GM23338 (cell line): ENCODE results near the gene CYFIP2. TPM values are rescaled to one million over a fixed set of nuclear protein-coding genes. Genes with fewer than 3 reads are reported as not detected.

Experiments used
- ATAC-seq: fragments of 200-7000 bp; cut with Tn5 transposase; 3 replicates; pipeline ENCODE4 v1.9.1; 2020
- DNase-seq: peaks from one replicate; pipeline ENCODE4 v3.0.0-alpha.2; 2015; ENCODE audit warnings: low spot score
- H2AFZ ChIP-seq: fragments of 200-600 bp; sonication (generic); 2 replicates; pipeline ENCODE4 v1.8.0; 2016; ENCODE audit warnings: antibody characterized with exemption, mild to moderate bottlenecking, moderate library complexity
- H3F3A ChIP-seq: fragments of 200-600 bp; sonication (generic); replicated peaks from 2 replicates; pipeline ENCODE4 v1.8.0; 2017; ENCODE audit warnings: antibody characterized with exemption, mixed run types, low read depth
- H3K27ac ChIP-seq: fragments of 200-600 bp; sonication (generic); 2 replicates; pipeline ENCODE4 v1.6.1; 2016; ENCODE audit warnings: low read depth
- H3K27me3 ChIP-seq: fragments of 200-600 bp; sonication (generic); 2 replicates; pipeline ENCODE4 v1.8.0; 2016; ENCODE audit warnings: mild to moderate bottlenecking, mixed run types, moderate library complexity; ENCODE audit not compliant: insufficient read depth
- H3K36me3 ChIP-seq: fragments of 200-600 bp; sonication (generic); 2 replicates; pipeline ENCODE4 v1.8.0; 2016; ENCODE audit warnings: mild to moderate bottlenecking; ENCODE audit not compliant: insufficient read depth
- H3K4me1 ChIP-seq: fragments of 200-600 bp; sonication (generic); 2 replicates; pipeline ENCODE4 v1.8.0; 2016; ENCODE audit warnings: mild to moderate bottlenecking, moderate library complexity; ENCODE audit not compliant: insufficient read depth
- H3K4me2 ChIP-seq: fragments of 200-600 bp; sonication (generic); 2 replicates; pipeline ENCODE4 v1.7.1; 2017; ENCODE audit warnings: mixed run types
- H3K4me3 ChIP-seq: fragments of 200-600 bp; sonication (generic); 2 replicates; pipeline ENCODE4 v1.6.1; 2016; ENCODE audit warnings: mixed run types
- H3K79me2 ChIP-seq: fragments of 200-600 bp; sonication (generic); replicated peaks from 2 replicates; pipeline ENCODE4 v1.8.0; 2017; ENCODE audit warnings: mild to moderate bottlenecking; ENCODE audit not compliant: insufficient read depth
- H3K9me2 ChIP-seq: fragments of 200-600 bp; sonication (generic); 2 replicates; pipeline ENCODE4 v1.8.0; 2017; ENCODE audit not compliant: insufficient read depth
- H4K20me1 ChIP-seq: fragments of 200-600 bp; sonication (generic); replicated peaks from 2 replicates; pipeline ENCODE4 v1.8.0; 2017; ENCODE audit warnings: mild to moderate bottlenecking; ENCODE audit not compliant: insufficient read depth
- H3K27ac Mint-ChIP-seq: 2 replicates; pipeline ENCODE4 v1.8.0; 2020; ENCODE audit warnings: inconsistent platforms, mild to moderate bottlenecking, moderate library complexity, mixed read lengths
- H3K27me3 Mint-ChIP-seq: 3 replicates; pipeline ENCODE4 v1.8.0; 2022; ENCODE audit warnings: low read depth, mild to moderate bottlenecking, moderate library complexity, mixed read lengths, inconsistent platforms; ENCODE audit not compliant: insufficient read depth, poor library complexity
- H3K36me3 Mint-ChIP-seq: 3 replicates; pipeline ENCODE4 v1.8.0; 2021; ENCODE audit warnings: low read depth, mild to moderate bottlenecking, inconsistent platforms, moderate library complexity, mixed read lengths
- H3K4me1 Mint-ChIP-seq: 3 replicates; pipeline ENCODE4 v1.8.0; 2020; ENCODE audit warnings: mild to moderate bottlenecking, inconsistent platforms, mixed read lengths
- H3K4me3 Mint-ChIP-seq: 3 replicates; pipeline ENCODE4 v1.8.0; 2021; ENCODE audit warnings: moderate library complexity, mild to moderate bottlenecking, inconsistent platforms, mixed read lengths
- H3K9me3 Mint-ChIP-seq: 3 replicates; pipeline ENCODE4 v1.8.0; 2020; ENCODE audit warnings: moderate library complexity, mild to moderate bottlenecking, inconsistent platforms, mixed read lengths
- CTCF ChIP-seq, 2 experiments: fragments of 200-600 bp in 1 of 2; sonication (generic) in 1 of 2; conservative IDR thresholded peaks; 2 replicates each; pipeline versions ENCODE4 v1.5.1 to v1.6.1; 2016 to 2017; ENCODE audit warnings: antibody characterized with exemption in 2 of 2, low read depth in 2 of 2, mild to moderate bottlenecking in 2 of 2, moderate library complexity in 1 of 2
- STAT1 ChIP-seq: IDR thresholded peaks from one replicate; pipeline ENCODE4 v1.6.1; 2016; ENCODE audit warnings: antibody characterized with exemption; ENCODE audit not compliant: unreplicated experiment
- ZNF114 ChIP-seq: fragments of 250-450 bp; sonication (Bioruptor Pico); IDR thresholded peaks from 2 replicates; pipeline ENCODE4 v1.5.0; 2020; ENCODE audit warnings: mild to moderate bottlenecking, moderate library complexity
- polyA plus RNA-seq: library from polyadenylated mRNA; unstranded; fragments of >200 nt; fragmentation: Nextera tagmentation; extraction: Ambion mirVana; gene quantifications from 2 replicates; pipeline ENCODE4 v1.2.1, GENCODE V29; 2016
- total RNA-seq: library from RNA; depleted of rRNA; stranded (reverse); fragments of >200 nt; shearing (Covaris generic); gene quantifications from 2 replicates; pipeline ENCODE4 v1.2.3, GENCODE V29; 2014
- TF ChIP-seq, protein P1 (sequence below): fragments of 250-450 bp; sonication (Bioruptor Pico); IDR thresholded peaks from 2 replicates; pipeline ENCODE4 v1.5.0; 2020; ENCODE audit warnings: mild to moderate bottlenecking, moderate library complexity

CYFIP2 gene
- total and polyA plus RNA-seq, 2 experiments from 2014 or later: 54.1 to 98.4 TPM

DNA sequence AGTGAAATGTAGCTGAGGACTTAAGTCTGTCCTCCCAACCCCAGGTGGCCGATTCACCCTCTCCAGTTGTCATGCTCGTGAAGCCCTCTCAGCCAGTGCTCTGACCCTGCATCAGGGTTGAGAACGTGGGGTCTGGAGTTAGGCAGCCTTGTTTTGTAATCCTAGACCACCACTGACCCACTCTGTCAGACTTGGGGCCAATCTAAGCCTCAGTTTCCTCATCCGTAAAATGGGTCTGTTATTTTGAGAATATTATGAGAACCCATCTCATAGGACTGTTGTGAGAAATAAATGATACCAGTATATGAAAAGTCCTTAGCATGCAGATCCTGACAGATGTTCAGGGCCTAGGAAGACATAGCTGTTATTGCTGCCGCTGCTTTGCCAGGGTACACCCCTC is 37.1 kb downstream of the CYFIP2 start (continued):
- TF ChIP-seq, protein P1, sequence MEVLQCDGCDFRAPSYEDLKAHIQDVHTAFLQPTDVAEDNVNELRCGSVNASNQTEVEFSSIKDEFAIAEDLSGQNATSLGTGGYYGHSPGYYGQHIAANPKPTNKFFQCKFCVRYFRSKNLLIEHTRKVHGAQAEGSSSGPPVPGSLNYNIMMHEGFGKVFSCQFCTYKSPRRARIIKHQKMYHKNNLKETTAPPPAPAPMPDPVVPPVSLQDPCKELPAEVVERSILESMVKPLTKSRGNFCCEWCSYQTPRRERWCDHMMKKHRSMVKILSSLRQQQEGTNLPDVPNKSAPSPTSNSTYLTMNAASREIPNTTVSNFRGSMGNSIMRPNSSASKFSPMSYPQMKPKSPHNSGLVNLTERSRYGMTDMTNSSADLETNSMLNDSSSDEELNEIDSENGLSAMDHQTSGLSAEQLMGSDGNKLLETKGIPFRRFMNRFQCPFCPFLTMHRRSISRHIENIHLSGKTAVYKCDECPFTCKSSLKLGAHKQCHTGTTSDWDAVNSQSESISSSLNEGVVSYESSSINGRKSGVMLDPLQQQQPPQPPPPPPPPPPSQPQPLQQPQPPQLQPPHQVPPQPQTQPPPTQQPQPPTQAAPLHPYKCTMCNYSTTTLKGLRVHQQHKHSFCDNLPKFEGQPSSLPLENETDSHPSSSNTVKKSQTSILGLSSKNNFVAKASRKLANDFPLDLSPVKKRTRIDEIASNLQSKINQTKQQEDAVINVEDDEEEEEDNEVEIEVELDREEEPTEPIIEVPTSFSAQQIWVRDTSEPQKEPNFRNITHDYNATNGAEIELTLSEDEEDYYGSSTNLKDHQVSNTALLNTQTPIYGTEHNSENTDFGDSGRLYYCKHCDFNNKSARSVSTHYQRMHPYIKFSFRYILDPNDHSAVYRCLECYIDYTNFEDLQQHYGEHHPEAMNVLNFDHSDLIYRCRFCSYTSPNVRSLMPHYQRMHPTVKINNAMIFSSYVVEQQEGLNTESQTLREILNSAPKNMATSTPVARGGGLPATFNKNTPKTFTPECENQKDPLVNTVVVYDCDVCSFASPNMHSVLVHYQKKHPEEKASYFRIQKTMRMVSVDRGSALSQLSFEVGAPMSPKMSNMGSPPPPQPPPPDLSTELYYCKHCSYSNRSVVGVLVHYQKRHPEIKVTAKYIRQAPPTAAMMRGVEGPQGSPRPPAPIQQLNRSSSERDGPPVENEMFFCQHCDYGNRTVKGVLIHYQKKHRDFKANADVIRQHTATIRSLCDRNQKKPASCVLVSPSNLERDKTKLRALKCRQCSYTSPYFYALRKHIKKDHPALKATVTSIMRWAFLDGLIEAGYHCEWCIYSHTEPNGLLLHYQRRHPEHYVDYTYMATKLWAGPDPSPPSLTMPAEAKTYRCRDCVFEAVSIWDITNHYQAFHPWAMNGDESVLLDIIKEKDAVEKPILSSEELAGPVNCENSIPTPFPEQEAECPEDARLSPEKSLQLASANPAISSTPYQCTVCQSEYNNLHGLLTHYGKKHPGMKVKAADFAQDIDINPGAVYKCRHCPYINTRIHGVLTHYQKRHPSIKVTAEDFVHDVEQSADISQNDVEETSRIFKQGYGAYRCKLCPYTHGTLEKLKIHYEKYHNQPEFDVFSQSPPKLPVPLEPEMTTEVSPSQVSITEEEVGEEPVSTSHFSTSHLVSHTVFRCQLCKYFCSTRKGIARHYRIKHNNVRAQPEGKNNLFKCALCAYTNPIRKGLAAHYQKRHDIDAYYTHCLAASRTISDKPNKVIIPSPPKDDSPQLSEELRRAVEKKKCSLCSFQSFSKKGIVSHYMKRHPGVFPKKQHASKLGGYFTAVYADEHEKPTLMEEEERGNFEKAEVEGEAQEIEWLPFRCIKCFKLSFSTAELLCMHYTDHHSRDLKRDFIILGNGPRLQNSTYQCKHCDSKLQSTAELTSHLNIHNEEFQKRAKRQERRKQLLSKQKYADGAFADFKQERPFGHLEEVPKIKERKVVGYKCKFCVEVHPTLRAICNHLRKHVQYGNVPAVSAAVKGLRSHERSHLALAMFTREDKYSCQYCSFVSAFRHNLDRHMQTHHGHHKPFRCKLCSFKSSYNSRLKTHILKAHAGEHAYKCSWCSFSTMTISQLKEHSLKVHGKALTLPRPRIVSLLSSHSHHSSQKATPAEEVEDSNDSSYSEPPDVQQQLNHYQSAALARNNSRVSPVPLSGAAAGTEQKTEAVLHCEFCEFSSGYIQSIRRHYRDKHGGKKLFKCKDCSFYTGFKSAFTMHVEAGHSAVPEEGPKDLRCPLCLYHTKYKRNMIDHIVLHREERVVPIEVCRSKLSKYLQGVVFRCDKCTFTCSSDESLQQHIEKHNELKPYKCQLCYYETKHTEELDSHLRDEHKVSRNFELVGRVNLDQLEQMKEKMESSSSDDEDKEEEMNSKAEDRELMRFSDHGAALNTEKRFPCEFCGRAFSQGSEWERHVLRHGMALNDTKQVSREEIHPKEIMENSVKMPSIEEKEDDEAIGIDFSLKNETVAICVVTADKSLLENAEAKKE (CRISPR knock-in tag): no peak
- TF ChIP-seq ZNF114 (CRISPR knock-in tag): no peak
- TF ChIP-seq CTCF (conservative IDR thresholded peaks at IDR 0.05; ENCODE audit: low read depth in 2 of 2): no peak

GRCh38 chr5:157303667-157304327 is 37.9 kb downstream of the CYFIP2 start:
- ATAC-seq (peak; percentile 99), DNase-seq (peak; percentile 85)
- H2AFZ ChIP-seq: no peak overlapping the region
- no peak overlapping the region for H3K4me3 ChIP-seq
- H3K9me2 ChIP-seq: no peaks in the 10 kb centered on the region
- H3K4me3 Mint-ChIP-seq: no peak overlapping the region
- TF ChIP-seq STAT1: no peak
- TF ChIP-seq CTCF (conservative IDR thresholded peaks at IDR 0.05; ENCODE audit: low read depth in 2 of 2): peak; percentile 70 to 92
- no peaks in the 10 kb centered on the region for H3K4me1 Mint-ChIP-seq
- no peaks in the 10 kb centered on the region for H4K20me1 ChIP-seq
- no peak overlapping the region for H3K27ac ChIP-seq
- H3K36me3 ChIP-seq: no peaks in the 10 kb centered on the region; the same call in 1 of the 2 replicates
- H3K27ac Mint-ChIP-seq: no peak overlapping the region
- H3K4me1 ChIP-seq: no peaks in the 10 kb centered on the region
- no peak overlapping the region for H3K4me2 ChIP-seq
- H3K9me3 Mint-ChIP-seq: no peaks in the 10 kb centered on the region
- no peaks in the 10 kb centered on the region for H3K27me3 ChIP-seq
- H3K36me3 Mint-ChIP-seq: peaks cover 6% of the 10 kb centered on the region
- H3F3A ChIP-seq: no peaks in the 10 kb centered on the region
- H3K27me3 Mint-ChIP-seq: peaks cover 2% of the 10 kb centered on the region
- no peaks in the 10 kb centered on the region for H3K79me2 ChIP-seq
